HK-2 (cell line): ENCODE results near the gene SLC25A23.
A peak's percentile ranks its signal among the peaks of the same experiment; 100 is the strongest.
"Not testable (repeated sequence)": the region's sequence is repeated elsewhere in the genome, so short reads cannot be mapped to it uniquely, and the experiment has no call there.

ENCODE experiments used
- DNase-seq: peaks from one replicate; pipeline ENCODE4 v3.0.0-alpha.2; 2018; ENCODE audit not compliant: unreplicated experiment

The SLC25A23 gene

GRCh38 chr19:6402058-6402457 is 57.5 kb downstream of the SLC25A23 start:
- DNase-seq, result no peak

GRCh38 chr19:6400062-6400944 is 59.3 kb downstream of the SLC25A23 start:
- not testable (repeated sequence) for DNase-seq

GRCh38 chr19:6396305-6396704 is 63.3 kb downstream of the SLC25A23 start:
- DNase-seq, result no peak

- DNase-seq, result no peak
Observed at GRCh38 chr19:6394831-6395230, 64.8 kb downstream of the SLC25A23 start.

GRCh38 chr19:6393983-6394412 is 65.6 kb downstream of the SLC25A23 start:
- no peak for DNase-seq

GRCh38 chr19:6393074-6393982 is 66.3 kb downstream of the SLC25A23 start, which contains the start of gene GTF2F1:
Gene GTF2F1, minus strand, starts transcription at chr19:6393164. Its CDS starts 169 bp downstream, at chr19:6392995.
- DNase-seq, result peak; percentile 89

GRCh38 chr19:6392221-6393073 is 67.1 kb downstream of the SLC25A23 start:
- no peak for DNase-seq
